Vagina (tissue), 2 donors: Measurements from ENCODE around the gene SNRPN.

ENCODE experiments used
- POLR2A ChIP-seq, 2 donors: fragments of 450-650 bp; IDR thresholded peaks; one replicate each; pipeline ENCODE4 v1.6.1; 2017; ENCODE audit warnings: antibody characterized with exemption in 2 of 2, mild to moderate bottlenecking in 2 of 2, moderate library complexity in 2 of 2
- TF ChIP-seq, protein P1 (sequence below), 3 experiments: fragments of 450-650 bp in 2 of 3; fragments of 200-600 bp in 1 of 3; sonication (generic) in 1 of 3; IDR thresholded peaks; one replicate each; pipeline ENCODE4 v1.5.1; 2017 to 2019; ENCODE audit warnings: antibody characterized with exemption in 3 of 3, mild to moderate bottlenecking in 2 of 3, moderate library complexity in 2 of 3

DNA sequence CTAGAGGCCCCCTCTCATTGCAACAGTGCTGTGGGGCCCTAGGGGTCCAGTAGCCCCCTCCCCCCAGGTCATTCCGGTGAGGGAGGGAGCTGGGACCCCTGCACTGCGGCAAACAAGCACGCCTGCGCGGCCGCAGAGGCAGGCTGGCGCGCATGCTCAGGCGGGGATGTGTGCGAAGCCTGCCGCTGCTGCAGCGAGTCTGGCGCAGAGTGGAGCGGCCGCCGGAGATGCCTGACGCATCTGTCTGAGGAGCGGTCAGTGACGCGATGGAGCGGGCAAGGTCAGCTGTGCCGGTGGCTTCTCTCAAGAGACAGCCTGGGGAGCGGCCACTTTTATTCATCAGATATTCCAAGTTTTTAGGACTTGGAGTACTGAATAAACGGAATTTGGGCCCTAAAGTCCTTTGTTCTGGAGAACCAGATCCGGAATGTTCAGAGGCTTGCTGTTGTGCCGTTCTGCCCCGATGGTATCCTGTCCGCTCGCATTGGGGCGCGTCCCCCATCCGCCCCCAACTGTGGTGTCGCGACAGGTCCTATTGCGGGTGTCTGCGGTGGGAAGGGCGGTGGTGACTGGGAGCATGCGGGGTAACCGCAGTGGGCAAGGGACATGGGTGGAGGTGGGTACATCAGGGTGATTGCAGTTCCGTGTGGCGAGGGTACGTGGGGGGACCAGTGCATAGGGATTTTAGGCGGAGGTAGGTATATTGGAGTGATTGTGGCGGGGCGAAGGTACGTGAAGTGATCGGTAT lies at the start of gene SNRPN, which contains the start of gene SNURF:
- TF ChIP-seq, protein P1, sequence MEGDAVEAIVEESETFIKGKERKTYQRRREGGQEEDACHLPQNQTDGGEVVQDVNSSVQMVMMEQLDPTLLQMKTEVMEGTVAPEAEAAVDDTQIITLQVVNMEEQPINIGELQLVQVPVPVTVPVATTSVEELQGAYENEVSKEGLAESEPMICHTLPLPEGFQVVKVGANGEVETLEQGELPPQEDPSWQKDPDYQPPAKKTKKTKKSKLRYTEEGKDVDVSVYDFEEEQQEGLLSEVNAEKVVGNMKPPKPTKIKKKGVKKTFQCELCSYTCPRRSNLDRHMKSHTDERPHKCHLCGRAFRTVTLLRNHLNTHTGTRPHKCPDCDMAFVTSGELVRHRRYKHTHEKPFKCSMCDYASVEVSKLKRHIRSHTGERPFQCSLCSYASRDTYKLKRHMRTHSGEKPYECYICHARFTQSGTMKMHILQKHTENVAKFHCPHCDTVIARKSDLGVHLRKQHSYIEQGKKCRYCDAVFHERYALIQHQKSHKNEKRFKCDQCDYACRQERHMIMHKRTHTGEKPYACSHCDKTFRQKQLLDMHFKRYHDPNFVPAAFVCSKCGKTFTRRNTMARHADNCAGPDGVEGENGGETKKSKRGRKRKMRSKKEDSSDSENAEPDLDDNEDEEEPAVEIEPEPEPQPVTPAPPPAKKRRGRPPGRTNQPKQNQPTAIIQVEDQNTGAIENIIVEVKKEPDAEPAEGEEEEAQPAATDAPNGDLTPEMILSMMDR (IDR thresholded peaks at IDR 0.05) = no peak
- TF ChIP-seq POLR2A (IDR thresholded peaks at IDR 0.05) = peak in 1 of 2 donors; percentile 67
